Loucy (cell line): ENCODE data around the gene C19orf85.

ENCODE experiments used
- EZH2phosphoT487 ChIP-seq: fragments of 200-600 bp; IDR thresholded peaks from 2 replicates; pipeline ENCODE4 v1.6.1; 2018; ENCODE audit warnings: antibody characterized with exemption, mild to moderate bottlenecking, moderate library complexity, borderline replicate concordance
- TF ChIP-seq, protein P1 (sequence below): fragments of 200-600 bp; sonication (generic); conservative IDR thresholded peaks from 2 replicates; pipeline ENCODE4 v1.5.1; 2014; ENCODE audit warnings: mild to moderate bottlenecking, antibody characterized with exemption, low read length

DNA sequence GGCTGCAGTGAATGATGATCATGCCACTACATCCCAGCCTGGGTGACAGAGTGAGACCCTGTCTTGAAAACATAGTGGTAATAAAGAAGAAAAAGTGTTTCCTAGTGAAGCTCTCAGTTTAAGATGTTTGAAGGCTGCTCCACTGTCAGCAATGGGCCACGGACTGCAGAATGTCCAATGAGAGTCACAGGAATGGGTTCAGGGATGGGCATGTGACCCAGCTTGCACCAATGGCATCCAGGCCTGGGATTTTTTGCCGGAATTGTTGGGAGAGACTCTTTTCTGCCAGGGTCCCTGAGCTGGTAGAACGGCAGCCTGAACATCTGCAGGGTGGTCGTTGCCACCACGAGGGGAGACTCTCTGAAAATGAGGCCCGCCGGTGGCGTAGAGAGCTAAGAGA is 27.7 kb downstream of the C19orf85 start:
- no peak for TF ChIP-seq EZH2phosphoT487
- TF ChIP-seq, protein P1, sequence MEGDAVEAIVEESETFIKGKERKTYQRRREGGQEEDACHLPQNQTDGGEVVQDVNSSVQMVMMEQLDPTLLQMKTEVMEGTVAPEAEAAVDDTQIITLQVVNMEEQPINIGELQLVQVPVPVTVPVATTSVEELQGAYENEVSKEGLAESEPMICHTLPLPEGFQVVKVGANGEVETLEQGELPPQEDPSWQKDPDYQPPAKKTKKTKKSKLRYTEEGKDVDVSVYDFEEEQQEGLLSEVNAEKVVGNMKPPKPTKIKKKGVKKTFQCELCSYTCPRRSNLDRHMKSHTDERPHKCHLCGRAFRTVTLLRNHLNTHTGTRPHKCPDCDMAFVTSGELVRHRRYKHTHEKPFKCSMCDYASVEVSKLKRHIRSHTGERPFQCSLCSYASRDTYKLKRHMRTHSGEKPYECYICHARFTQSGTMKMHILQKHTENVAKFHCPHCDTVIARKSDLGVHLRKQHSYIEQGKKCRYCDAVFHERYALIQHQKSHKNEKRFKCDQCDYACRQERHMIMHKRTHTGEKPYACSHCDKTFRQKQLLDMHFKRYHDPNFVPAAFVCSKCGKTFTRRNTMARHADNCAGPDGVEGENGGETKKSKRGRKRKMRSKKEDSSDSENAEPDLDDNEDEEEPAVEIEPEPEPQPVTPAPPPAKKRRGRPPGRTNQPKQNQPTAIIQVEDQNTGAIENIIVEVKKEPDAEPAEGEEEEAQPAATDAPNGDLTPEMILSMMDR, result no peak
